Stimulated activated CD4-positive, alpha-beta T cell treated with anti-CD3 and anti-CD28 coated beads, Interleukin-4, amount 100 ng/mL, for 48 hours (primary cell): ENCODE results near the gene ADIPOR2.

ENCODE experiments used
- DNase-seq, 2 donors: peaks; one replicate each; pipeline ENCODE4 v3.0.0-alpha.2; 2020; ENCODE audit warnings: low read depth in 2 of 2

Gene ADIPOR2

GRCh38 chr12:1830401-1830845 lies 139.6 kb downstream of the ADIPOR2 start:
- DNase-seq: no peak

GRCh38 chr12:1830981-1831963 lies 140.4 kb downstream of the ADIPOR2 start:
- DNase-seq: peak in 1 of 2 donors; percentile 8

- no peak for DNase-seq
Observed at GRCh38 chr12:1832801-1833595, 142.1 kb downstream of the ADIPOR2 start.

- no peak for DNase-seq
Observed at GRCh38 chr12:1833596-1834028, 142.7 kb downstream of the ADIPOR2 start.

GRCh38 chr12:1834186-1834925 lies 143.5 kb downstream of the ADIPOR2 start:
- no peak for DNase-seq

GRCh38 chr12:1835211-1836131 lies 144.6 kb downstream of the ADIPOR2 start:
- DNase-seq: no peak

GRCh38 chr12:1836241-1836803 lies 145.5 kb downstream of the ADIPOR2 start:
- no peak for DNase-seq

GRCh38 chr12:1836854-1837421 lies 146.1 kb downstream of the ADIPOR2 start:
- no peak for DNase-seq

- no peak for DNase-seq
Observed at GRCh38 chr12:1837541-1838204, 146.8 kb downstream of the ADIPOR2 start.
